GM19372 (cell line): ENCODE results near the gene IRX3.
"Not testable (repeated sequence)": the region's sequence is repeated elsewhere in the genome, so short reads cannot be mapped to it uniquely, and the experiment has no call there.

Source experiments
- ATAC-seq: cut with Tn5 transposase; IDR thresholded peaks from one replicate; pipeline ENCODE4 v1.9.1; 2021; ENCODE audit warnings: mild to moderate bottlenecking, low read depth, moderate library complexity; ENCODE audit not compliant: unreplicated experiment

The IRX3 gene

GRCh38 chr16:54280751-54281150 lies 5.8 kb downstream of the IRX3 start:
- ATAC-seq, result no peak

GRCh38 chr16:54277845-54278703 lies 8.5 kb downstream of the IRX3 start:
- ATAC-seq, result no peak

GRCh38 chr16:54275956-54276355 lies 10.6 kb downstream of the IRX3 start:
- no peak for ATAC-seq

GRCh38 chr16:54273566-54273965 lies 13.0 kb downstream of the IRX3 start:
- no peak for ATAC-seq

DNA sequence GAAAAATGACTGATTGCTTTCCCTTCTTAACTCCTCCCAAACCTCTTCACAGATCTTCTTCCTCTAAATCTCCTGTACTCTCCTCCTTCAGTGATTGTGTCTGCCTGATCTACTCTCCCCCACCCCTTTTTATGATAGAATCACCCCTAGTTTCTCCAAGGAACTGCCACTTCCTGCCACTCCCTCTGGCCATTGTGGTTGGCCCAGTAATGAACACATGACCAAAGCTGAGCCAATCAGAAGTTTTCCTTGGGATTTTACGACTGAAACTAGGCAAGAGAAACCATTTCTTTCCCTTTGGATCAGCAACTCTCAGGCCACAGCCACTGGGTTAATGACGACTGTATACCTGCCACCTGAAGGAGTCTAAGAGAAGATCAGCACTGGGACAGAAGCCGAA lies 15.9 kb downstream of the IRX3 start:
- ATAC-seq, result no peak

DNA sequence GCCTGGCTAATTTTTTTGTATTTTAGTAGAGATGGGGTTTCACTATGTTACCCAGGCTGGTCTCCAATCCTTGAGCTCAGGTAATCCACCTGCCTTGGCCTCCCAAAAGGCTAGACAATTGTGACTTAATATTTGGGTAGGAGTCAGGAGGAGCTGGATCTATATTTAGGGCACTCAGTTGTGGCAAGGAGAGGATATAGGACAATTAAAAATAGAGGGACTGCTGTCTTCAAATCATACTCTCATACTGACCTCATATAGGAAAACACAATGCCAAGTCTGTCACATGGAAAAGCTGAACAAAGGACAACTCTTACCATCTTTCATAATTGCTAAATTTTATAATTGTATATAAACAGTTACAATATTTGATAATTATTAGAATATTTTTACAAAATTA lies 17.1 kb downstream of the IRX3 start:
- no peak for ATAC-seq

DNA sequence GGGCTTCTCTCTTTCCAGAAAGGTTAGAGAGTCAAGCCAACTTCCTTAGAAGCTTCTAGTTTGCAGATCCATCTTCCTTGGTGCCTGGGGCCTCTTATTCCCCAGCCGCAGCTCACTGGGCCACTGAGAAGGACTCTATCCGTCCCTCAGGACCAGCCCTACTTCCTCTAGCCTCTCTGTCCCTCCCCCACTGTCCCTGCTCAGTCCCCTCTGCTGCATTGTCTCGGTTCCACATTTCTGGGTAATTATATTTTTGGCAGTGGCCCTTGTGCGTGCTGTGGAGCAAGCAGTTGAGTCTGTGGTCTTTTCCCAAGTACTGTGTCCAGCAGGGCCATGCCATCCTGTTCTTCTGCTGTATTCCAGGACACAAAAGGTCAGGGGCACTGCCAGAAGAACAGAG lies 17.8 kb downstream of the IRX3 start:
- no peak for ATAC-seq

DNA sequence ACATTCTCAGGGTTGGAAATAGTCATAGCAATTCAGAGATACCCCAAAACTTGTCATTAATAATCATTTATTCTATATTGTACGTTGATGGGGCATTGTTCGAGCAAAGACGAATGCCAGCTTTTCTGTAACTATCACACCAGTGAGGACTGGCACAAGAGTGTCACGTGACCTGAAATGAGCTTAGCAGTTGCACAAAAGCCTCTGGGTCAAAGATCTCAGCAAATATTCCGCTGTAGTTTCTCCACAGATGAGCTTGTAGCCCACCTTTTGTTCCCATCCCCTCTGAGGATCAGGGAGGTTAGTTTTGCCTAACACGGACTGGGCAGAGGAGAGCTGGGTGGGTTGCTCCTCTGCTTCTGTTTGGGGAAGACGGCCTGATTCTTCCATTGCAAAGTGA lies 18.2 kb downstream of the IRX3 start:
- no peak for ATAC-seq

DNA sequence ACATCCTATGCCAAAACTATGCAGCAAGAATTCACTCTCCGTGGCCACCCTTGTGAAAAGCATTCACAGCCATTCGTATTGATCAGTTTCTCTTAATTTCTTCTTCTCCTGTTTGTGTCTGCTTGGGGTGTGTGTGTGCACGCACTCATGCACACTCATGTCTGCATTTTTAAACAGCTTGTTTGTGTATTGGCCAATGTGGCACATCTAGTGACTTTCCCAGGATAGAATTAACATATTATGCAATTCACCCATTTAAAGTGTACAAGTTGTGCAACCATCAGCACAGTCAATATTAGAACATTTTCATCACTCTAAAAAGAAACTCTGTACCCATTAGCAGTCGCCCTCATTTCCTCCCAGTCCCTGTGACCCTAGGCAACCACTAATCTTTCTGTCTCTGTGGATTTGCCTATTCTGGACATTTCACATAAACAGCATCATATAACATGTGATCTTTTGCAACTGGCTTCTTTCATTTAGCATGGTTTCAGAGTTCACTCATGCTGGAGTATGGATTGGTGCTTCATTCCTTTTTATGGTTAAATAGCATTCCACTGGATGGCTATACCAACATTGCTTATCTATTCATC lies 20.1 kb downstream of the IRX3 start:
- ATAC-seq, result no peak

- no peak for ATAC-seq
Observed at GRCh38 chr16:54265575-54266107, 20.9 kb downstream of the IRX3 start.

DNA sequence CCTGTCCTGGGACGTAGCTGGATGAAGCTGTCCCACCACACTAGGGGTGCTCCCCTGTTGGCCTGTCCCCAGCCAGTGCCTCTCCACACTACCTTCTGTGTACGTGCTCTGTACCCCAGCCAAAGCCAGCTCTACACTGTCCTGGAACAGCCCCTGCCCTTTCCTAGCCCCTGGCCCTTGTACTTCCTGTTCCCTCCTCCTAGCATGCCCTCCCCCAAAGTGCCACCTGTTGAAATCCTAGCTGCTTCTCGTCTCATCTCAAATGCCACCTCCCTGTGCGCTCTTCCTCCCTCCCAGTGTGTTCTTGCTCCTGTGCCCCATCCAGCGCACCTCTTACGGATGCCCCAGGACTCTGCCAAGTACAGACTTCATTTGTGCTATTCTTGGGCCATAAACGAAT lies 33.5 kb downstream of the IRX3 start:
- ATAC-seq, result no peak

DNA sequence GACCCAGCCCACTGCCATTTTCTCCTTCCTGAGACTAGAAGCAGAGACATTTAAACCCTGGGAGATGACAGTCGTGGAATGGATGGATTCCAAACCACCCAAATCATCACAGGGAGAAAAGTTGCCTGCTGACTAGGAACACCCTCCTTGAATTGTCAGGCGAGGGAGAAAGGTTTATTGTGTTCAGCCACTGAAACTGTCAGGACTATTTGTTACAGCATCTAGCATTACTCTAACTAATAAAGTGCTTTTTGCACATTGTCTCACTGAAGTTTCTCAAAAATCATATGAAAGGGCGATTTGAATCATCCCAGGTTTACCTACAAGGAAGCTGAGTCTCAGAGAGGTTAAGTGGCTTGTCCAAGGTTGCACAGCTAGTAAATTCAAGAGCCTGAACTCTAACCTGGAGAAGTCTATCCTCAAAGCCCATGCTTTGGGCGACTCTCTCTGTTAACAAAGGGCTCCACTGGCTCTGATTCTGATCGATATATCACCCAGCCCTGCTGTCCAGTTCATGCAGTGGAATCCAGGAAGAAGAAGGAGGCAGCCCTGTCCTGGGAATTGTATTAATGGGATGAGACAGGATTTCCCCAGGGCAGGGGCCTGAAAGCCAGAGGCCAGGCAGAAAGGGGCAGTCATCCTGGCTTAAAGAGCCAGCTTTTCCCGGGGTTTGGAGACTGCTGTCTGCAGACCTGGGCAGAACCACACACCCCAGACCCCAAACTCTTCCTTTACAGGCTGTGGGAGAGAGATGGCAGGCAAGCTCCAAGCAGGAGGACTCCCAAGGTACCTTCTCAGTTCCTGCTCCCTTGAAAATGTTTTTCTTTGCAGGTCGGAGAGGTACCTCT lies 37.5 kb downstream of the IRX3 start:
- no peak for ATAC-seq

- ATAC-seq, result not testable (repeated sequence)
Observed at GRCh38 chr16:54247705-54248104, 38.9 kb downstream of the IRX3 start.

DNA sequence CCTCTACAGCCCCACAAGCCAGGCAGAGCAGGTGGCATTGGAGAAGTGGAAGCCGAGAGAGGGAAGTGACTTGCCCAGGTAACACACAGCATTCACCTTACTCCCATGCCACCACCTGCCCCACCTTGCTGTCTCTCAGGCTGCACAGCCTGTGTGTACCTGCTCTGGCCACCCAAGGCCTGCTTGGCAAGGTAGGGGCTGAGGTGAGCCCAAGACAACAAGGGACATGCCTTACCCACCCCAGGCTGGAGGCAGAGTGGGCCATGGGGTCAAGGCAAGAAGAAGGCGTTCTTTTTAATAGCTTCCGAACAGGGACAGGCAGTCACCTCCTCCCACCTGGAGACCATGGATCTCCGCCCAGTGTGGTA lies 40.1 kb downstream of the IRX3 start:
- ATAC-seq, result no peak

DNA sequence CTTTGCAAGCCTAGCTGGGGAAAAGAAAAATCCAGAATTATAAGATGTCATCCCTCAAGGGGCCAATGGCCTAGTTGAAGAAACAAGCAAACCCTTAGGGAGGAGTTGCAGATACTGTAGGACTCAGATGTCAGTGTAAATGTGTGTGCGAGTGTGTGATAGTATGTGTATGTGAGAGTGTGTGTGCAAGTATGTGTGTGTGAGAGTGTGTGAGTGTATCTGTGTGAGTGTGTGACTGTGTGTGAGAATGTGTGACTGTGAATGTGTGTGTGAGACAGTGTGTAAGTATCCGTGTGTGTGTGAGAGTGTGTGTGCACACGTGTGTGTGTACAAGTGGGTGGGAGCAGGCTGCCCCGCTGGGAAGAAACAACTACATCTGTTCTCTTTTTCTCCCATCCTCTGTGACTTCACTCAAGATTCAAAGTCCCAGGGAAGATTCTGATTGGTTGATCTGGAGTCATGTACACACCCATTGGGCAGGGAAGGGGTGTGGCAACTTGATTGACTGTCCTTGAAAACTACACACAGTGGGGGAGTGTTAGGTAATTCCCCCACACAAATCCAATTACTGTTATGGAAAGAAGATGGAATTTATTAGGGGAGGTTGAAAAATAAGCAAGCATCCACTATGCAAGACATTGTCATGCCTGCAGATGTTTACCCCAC lies 40.7 kb downstream of the IRX3 start:
- ATAC-seq, result no peak

DNA sequence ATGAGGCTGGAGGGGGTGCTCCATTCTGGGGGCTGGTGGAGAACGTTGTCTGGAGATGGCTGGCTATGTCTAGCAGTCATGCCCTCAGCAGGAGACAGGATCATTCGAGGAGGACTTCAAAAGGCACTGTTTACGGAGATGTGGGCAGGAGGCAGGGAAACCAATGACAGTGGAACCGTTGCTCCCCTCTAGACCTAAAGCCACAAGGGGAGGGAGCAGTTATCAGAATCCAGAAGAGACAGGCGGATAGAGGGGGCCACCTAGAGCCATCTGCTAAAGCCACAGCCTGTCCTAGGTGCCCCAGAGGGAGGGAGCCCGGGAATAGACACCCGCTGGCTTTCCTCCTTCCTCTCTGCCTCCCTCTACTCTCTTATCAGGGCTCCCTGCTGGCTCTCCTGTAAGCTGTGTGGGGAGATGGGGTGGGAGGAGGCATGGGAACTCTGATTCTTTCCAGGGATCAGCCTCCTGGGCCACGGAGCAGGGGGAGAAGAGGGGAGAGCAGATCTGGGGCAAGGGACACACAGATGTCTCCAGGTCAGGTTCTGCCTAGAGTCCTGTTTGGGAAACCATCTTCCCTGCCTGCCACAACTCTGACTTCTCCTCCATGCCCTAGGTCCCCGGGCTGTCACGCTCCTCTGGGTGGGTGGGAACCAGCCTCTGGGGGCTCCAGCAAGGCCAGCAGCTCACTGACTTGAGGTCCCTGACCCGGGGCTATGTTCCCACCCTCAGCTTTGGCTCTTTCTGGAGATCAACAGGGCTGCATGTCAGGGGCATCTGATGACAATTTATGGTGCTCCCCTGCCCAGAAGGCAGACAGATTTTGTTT lies 42.3 kb downstream of the IRX3 start:
- no peak for ATAC-seq

DNA sequence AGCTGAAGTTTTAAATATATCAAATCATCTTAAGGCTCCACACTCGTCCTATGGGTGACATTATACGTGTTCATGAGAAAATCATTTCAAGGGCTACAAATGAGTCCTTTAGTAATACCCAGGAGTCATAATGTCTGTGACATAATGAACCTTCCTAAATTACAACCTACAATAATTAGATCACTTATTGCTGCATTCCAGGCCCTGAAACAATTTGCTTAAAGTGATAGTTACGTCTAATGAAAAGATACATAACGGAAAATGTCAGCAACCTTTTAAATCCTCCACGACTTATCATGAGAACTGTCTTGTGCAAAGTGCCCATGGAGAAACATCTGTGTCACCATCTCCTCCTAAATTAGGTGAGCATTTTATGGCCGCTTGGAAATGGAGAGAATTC lies 43.4 kb downstream of the IRX3 start:
- no peak for ATAC-seq

GRCh38 chr16:54242199-54242598 lies 44.4 kb downstream of the IRX3 start:
- no peak for ATAC-seq

- no peak for ATAC-seq
Observed at GRCh38 chr16:54241525-54241924, 45.1 kb downstream of the IRX3 start.
